Endothelial cell (in vitro differentiated cells): ENCODE results near the gene CARMIL3. TPM values are rescaled to one million over a fixed set of nuclear protein-coding genes. Genes with fewer than 3 reads are reported as not detected.

Experiments
- DNase-seq: peaks from one replicate; pipeline ENCODE4 v3.0.0; 2021; ENCODE audit warnings: low spot score
- H3K27ac Mint-ChIP-seq: one replicate; pipeline ENCODE4 v1.8.0; 2021; ENCODE audit warnings: mixed read lengths, inconsistent platforms; ENCODE audit not compliant: unreplicated experiment
- H3K27me3 Mint-ChIP-seq: one replicate; pipeline ENCODE4 v1.8.0; 2021; ENCODE audit warnings: mild to moderate bottlenecking, moderate library complexity, mixed read lengths, inconsistent platforms; ENCODE audit not compliant: unreplicated experiment
- H3K36me3 Mint-ChIP-seq: one replicate; pipeline ENCODE4 v1.8.0; 2021; ENCODE audit warnings: mild to moderate bottlenecking, low read depth, mixed read lengths, inconsistent platforms; ENCODE audit not compliant: unreplicated experiment
- H3K4me1 Mint-ChIP-seq: one replicate; pipeline ENCODE4 v1.8.0; 2021; ENCODE audit warnings: mild to moderate bottlenecking, mixed read lengths, inconsistent platforms; ENCODE audit not compliant: unreplicated experiment
- H3K4me3 Mint-ChIP-seq: one replicate; pipeline ENCODE4 v1.8.0; 2021; ENCODE audit warnings: mild to moderate bottlenecking, mixed read lengths, inconsistent platforms; ENCODE audit not compliant: unreplicated experiment
- H3K9me3 Mint-ChIP-seq: one replicate; pipeline ENCODE4 v1.8.0; 2021; ENCODE audit warnings: mixed read lengths, inconsistent platforms; ENCODE audit not compliant: unreplicated experiment
- CTCF ChIP-seq: fragments of 200-600 bp; sonication (generic); IDR thresholded peaks from one replicate; pipeline ENCODE4 v1.5.0; 2021; ENCODE audit warnings: antibody characterized with exemption; ENCODE audit not compliant: unreplicated experiment
- total RNA-seq: library from RNA; stranded (reverse); fragmentation: NEBNext Ultra II Directional; extraction: Animal tissue kit (Norgen Biotek cat#: 25700); gene quantifications from one replicate; pipeline ENCODE4 v1.2.1, GENCODE V29; 2021; ENCODE audit not compliant: unreplicated experiment

The CARMIL3 gene
- total RNA-seq, 1 donor from 2014 or later: 1.4 TPM

DNA sequence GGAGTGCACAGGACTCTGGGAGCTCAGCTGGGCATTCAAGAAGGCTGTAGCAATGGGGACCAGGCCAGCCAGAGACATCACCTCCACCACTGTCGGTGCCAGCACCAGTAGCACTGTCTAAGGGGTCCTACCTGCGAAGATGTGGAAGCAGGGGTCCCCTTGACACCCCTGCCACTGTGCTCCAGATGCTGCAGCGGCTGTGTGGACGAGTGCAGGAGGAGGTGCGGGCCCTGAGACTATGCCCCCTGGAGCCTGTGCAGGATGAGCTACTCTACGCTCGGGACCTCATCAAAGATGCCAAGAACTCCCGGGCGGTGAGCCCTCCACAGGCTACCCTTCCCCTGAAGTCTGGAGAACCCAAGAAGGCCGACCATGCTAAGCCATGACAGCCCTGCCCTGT is 8.6 kb downstream of the CARMIL3 start:
- DNase-seq: no peak
- Mint-ChIP-seq H3K36me3 (no peaks in the 10 kb centered on the region), H3K4me3 (no peak overlapping the region), H3K27ac (no peak overlapping the region), H3K27me3 (peaks cover 16% of the 10 kb centered on the region), H3K4me1 (no peaks in the 10 kb centered on the region), H3K9me3 (no peaks in the 10 kb centered on the region)
- no peak for TF ChIP-seq CTCF

GRCh38 chr14:24060984-24061913 is 9.4 kb downstream of the CARMIL3 start:
- H3K4me1 Mint-ChIP-seq: no peaks in the 10 kb centered on the region
- no peak overlapping the region for H3K27ac Mint-ChIP-seq
- H3K36me3 Mint-ChIP-seq: no peaks in the 10 kb centered on the region
- TF ChIP-seq CTCF: no peak
- H3K27me3 Mint-ChIP-seq: peaks cover 16% of the 10 kb centered on the region
- DNase-seq: no peak
- H3K4me3 Mint-ChIP-seq: no peak overlapping the region
- H3K9me3 Mint-ChIP-seq: no peaks in the 10 kb centered on the region

GRCh38 chr14:24062216-24062980 is 10.6 kb downstream of the CARMIL3 start:
- no peaks in the 10 kb centered on the region for H3K9me3 Mint-ChIP-seq
- no peak for TF ChIP-seq CTCF
- H3K4me1 Mint-ChIP-seq: no peaks in the 10 kb centered on the region
- no peak overlapping the region for H3K27ac Mint-ChIP-seq
- DNase-seq: no peak
- H3K27me3 Mint-ChIP-seq: peaks cover 16% of the 10 kb centered on the region
- no peak overlapping the region for H3K4me3 Mint-ChIP-seq
- no peaks in the 10 kb centered on the region for H3K36me3 Mint-ChIP-seq

DNA sequence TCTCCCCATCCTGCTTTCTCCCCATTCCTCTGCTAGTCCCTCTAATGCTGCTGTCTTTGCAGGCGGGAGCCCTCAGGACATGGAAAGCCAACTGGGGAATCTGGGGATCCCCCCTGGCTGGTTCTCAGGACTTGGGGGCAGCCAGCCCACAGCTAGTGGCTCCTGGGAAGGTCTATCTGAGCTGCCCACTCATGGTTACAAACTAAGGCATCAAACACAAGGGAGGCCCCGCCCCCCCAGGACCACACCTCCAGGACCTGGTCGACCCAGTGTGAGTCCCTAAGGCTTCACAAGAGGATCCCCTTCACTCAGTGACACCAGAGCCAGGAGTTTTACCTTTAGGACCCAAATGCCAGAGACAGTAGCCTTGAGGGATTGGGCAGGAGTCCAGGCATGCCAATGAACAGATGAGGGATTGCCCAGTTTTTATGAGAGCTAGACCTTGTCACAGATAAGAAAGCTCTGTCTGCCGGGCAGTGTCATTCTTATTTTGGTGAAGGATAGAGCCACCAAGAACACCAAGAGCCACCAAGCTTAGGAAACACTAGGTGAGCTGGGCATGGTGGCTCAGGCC is 11.5 kb downstream of the CARMIL3 start:
- no peaks in the 10 kb centered on the region for H3K9me3 Mint-ChIP-seq
- DNase-seq: no peak
- H3K4me3 Mint-ChIP-seq: no peak overlapping the region
- TF ChIP-seq CTCF: no peak
- no peak overlapping the region for H3K27ac Mint-ChIP-seq
- no peaks in the 10 kb centered on the region for H3K36me3 Mint-ChIP-seq
- peaks cover 14% of the 10 kb centered on the region for H3K27me3 Mint-ChIP-seq
- H3K4me1 Mint-ChIP-seq: no peaks in the 10 kb centered on the region
